ENCODE measurements around the gene PCDHGA9.
"Not testable (repeated sequence)": the region's sequence is repeated elsewhere in the genome, so short reads cannot be mapped to it uniquely, and the experiment has no call there.

DNA sequence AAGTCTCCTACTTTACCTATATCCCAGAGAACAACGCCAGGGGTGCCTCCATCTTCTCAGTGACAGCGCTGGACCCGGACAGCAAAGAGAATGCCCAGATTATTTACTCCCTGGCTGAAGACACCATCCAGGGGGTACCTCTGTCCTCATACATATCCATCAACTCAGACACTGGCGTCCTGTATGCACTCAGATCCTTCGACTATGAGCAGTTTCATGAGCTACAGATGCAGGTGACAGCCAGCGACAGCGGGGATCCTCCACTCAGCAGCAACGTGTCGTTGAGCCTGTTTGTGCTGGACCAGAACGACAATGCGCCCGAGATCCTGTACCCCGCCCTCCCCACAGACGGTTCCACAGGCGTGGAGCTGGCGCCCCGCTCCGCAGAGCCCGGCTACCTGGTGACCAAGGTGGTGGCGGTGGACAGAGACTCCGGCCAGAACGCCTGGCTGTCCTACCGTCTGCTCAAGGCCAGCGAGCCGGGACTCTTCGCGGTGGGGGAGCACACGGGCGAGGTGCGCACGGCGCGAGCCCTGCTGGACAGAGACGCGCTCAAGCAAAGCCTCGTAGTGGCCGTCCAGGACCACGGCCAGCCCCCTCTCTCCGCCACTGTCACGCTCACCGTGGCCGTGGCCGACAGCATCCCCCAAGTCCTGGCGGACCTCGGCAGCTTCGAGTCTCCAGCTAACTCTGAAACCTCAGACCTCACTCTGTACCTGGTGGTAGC lies 12.1 kb downstream of the PCDHGA9 start:
- TF ChIP-seq, protein P1, sequence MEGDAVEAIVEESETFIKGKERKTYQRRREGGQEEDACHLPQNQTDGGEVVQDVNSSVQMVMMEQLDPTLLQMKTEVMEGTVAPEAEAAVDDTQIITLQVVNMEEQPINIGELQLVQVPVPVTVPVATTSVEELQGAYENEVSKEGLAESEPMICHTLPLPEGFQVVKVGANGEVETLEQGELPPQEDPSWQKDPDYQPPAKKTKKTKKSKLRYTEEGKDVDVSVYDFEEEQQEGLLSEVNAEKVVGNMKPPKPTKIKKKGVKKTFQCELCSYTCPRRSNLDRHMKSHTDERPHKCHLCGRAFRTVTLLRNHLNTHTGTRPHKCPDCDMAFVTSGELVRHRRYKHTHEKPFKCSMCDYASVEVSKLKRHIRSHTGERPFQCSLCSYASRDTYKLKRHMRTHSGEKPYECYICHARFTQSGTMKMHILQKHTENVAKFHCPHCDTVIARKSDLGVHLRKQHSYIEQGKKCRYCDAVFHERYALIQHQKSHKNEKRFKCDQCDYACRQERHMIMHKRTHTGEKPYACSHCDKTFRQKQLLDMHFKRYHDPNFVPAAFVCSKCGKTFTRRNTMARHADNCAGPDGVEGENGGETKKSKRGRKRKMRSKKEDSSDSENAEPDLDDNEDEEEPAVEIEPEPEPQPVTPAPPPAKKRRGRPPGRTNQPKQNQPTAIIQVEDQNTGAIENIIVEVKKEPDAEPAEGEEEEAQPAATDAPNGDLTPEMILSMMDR (IDR thresholded peaks at IDR 0.05; ENCODE audit: insufficient read depth, low read depth, low read length): not testable (repeated sequence)
- not testable (repeated sequence) for TF ChIP-seq EZH2 (IDR thresholded peaks at IDR 0.05; ENCODE audit: insufficient read depth, low read length)

Measured in astrocyte (in vitro differentiated cells and primary cell).